Left ventricle myocardium inferior (tissue), 1 donor: ENCODE measurements around the gene SLC45A3. TPM values are rescaled to one million over a fixed set of nuclear protein-coding genes. Genes with fewer than 3 reads are reported as not detected.

ENCODE experiments used
- DNase-seq: peaks from one replicate; pipeline ENCODE4 v3.0.0-alpha.2; 2020
- H3K27ac ChIP-seq: fragments of 200-600 bp; replicated peaks from 2 replicates; pipeline ENCODE4 v1.8.0; 2021
- H3K27me3 ChIP-seq: fragments of 200-600 bp; 2 replicates; pipeline ENCODE4 v1.8.0; 2021; ENCODE audit warnings: low read depth
- H3K36me3 ChIP-seq: fragments of 200-600 bp; 2 replicates; pipeline ENCODE4 v1.8.0; 2021
- H3K4me1 ChIP-seq: fragments of 200-600 bp; 2 replicates; pipeline ENCODE4 v1.8.0; 2021
- H3K4me3 ChIP-seq: fragments of 200-600 bp; 2 replicates; pipeline ENCODE4 v1.8.0; 2021; ENCODE audit warnings: mild to moderate bottlenecking, moderate library complexity
- H3K9me3 ChIP-seq: fragments of 200-600 bp; replicated peaks from 2 replicates; pipeline ENCODE4 v1.8.0; 2021
- intact Hi-C: fragments of 100-400 bp; cut with micrococcal nuclease; formaldehyde crosslinking; loops from one replicate; pipeline ENCODE4 v1.11.0; 2022
- total RNA-seq: library from RNA; stranded (reverse); fragmentation: NEBNext Ultra II Directional; extraction: Animal tissue kit (Norgen Biotek cat#: 25700); gene quantifications from one replicate; pipeline ENCODE4 v1.2.1, GENCODE V29; 2021
- TF ChIP-seq, protein P1 (sequence below): fragments of 200-600 bp; IDR thresholded peaks from 2 replicates; pipeline ENCODE4 v1.8.0; 2021; ENCODE audit warnings: antibody characterized with exemption, mild to moderate bottlenecking, borderline replicate concordance
- donor health status: DM: no; HTN: yes; CAD: no; lungs with severe emphysema.

The SLC45A3 gene
- total RNA-seq, 1 donor from 2014 or later, result 5.2 TPM

DNA sequence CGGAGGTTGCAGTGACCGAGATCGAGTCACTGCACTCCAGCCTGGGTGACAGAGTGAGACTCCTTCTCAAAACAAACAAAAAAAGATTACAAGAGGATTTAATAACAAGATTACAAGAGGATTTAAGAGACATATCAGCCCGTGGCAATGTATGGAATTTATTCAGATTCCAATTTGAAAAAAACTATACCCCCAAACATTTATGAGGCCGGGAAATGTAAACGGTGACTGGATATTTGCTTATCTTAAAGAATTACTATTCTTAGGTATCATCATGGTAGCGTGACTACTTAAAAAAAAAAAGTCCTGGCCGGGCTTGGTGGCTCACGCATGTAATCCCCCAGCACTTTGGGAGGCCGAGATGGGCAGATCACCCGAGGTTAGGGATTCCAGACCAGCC lies 27.3 kb downstream of the SLC45A3 start:
- no peak for DNase-seq
- TF ChIP-seq, protein P1, sequence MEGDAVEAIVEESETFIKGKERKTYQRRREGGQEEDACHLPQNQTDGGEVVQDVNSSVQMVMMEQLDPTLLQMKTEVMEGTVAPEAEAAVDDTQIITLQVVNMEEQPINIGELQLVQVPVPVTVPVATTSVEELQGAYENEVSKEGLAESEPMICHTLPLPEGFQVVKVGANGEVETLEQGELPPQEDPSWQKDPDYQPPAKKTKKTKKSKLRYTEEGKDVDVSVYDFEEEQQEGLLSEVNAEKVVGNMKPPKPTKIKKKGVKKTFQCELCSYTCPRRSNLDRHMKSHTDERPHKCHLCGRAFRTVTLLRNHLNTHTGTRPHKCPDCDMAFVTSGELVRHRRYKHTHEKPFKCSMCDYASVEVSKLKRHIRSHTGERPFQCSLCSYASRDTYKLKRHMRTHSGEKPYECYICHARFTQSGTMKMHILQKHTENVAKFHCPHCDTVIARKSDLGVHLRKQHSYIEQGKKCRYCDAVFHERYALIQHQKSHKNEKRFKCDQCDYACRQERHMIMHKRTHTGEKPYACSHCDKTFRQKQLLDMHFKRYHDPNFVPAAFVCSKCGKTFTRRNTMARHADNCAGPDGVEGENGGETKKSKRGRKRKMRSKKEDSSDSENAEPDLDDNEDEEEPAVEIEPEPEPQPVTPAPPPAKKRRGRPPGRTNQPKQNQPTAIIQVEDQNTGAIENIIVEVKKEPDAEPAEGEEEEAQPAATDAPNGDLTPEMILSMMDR, result no peak
- H3K4me1 ChIP-seq, result peaks cover 5% of the 10 kb centered on the region
- intact Hi-C loops, result no loop called here
- no peak overlapping the region for H3K4me3 ChIP-seq
- no peaks in the 10 kb centered on the region for H3K36me3 ChIP-seq
- no peak overlapping the region for H3K27ac ChIP-seq
- no peaks in the 10 kb centered on the region for H3K9me3 ChIP-seq
- no peaks in the 10 kb centered on the region for H3K27me3 ChIP-seq

DNA sequence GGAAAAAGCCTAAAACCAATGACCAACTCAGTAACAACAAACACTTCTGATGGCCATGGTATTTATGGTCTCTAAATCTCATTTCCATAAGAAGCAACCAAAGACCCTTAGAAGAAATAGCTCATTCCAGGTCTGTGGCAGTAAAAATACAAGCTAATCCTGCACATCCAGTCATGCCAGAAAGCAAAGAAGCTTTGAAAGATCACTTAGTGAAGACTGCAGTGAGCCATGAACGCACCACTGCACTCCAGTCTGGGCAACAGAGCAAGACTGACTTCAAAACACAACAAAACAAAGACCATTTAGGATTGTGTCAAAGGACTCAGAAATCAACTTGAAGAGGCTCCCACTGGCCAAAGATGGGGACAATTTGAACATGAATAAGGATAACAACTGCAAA lies 30.1 kb downstream of the SLC45A3 start:
- Histone ChIP-seq H3K27me3 (no peaks in the 10 kb centered on the region), H3K27ac (no peak overlapping the region), H3K36me3 (no peaks in the 10 kb centered on the region), H3K4me1 (peaks cover 5% of the 10 kb centered on the region), H3K9me3 (no peaks in the 10 kb centered on the region), H3K4me3 (no peak overlapping the region)
- no peak for DNase-seq
- intact Hi-C loops, result no loop called here
- TF ChIP-seq, protein P1, result no peak

DNA sequence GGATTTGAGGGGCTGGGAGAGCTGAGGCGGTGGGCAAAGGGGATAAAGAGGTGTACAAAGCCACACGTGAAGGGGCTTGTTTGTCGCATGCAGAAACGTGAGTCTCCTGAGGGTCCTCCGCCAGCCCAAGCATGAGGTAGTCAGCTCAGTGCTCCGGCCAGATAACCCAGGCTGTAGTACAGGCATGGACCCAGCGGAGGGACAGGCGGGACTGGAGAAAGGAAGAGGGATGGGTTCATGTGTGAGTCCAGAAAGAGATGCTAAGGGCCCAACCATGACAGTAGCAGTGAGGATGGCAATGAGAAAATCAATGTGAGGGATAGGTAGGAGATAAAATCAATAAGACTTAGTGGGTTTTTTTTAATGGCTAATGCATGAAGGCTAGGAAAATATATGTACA lies 34.8 kb downstream of the SLC45A3 start:
- no peak for DNase-seq
- intact Hi-C loops, result no loop called here

DNA sequence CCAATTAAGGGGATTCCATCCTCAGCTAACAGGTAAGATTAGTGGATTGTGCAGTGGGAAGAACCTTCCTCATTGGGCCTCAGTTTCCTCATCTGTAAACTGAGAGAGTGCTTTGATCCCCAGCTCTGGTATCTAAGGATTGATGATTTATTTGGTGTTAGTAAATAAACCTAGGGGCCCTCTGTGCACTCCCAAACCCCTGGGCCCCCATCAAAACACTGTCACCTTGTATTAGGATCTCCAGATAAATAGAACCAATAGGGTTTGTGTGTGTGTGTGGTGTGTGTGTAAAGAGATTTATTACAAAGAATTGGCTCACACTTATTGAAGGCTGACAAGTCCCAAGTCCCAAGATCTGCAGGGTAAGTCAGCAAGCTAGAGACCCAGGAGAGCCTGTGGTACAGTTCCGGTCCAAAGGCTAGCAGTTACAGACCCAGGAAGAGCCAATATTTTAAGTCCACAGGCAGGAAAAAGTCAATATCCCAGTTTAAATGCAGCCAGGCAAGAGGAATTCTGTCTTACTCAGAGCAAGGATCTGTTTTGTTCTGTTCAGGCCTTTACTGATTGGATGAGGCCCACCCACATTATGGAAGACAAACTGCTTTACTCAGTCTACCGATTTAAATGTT lies 37.5 kb downstream of the SLC45A3 start:
- H3K36me3 ChIP-seq, result no peaks in the 10 kb centered on the region
- no peaks in the 10 kb centered on the region for H3K9me3 ChIP-seq
- intact Hi-C loops, result no loop called here
- H3K27me3 ChIP-seq, result no peaks in the 10 kb centered on the region
- TF ChIP-seq, protein P1, result no peak
- no peak overlapping the region for H3K4me3 ChIP-seq
- no peaks in the 10 kb centered on the region for H3K4me1 ChIP-seq
- DNase-seq, result no peak
- H3K27ac ChIP-seq, result no peak overlapping the region

More for the DNA sequence above, 34.8 kb downstream of the SLC45A3 start:
- Histone ChIP-seq H3K27ac (no peak overlapping the region), H3K4me1 (peaks cover 5% of the 10 kb centered on the region), H3K36me3 (no peaks in the 10 kb centered on the region), H3K4me3 (no peak overlapping the region), H3K27me3 (no peaks in the 10 kb centered on the region), H3K9me3 (no peaks in the 10 kb centered on the region)
- TF ChIP-seq, protein P1, result no peak

DNA sequence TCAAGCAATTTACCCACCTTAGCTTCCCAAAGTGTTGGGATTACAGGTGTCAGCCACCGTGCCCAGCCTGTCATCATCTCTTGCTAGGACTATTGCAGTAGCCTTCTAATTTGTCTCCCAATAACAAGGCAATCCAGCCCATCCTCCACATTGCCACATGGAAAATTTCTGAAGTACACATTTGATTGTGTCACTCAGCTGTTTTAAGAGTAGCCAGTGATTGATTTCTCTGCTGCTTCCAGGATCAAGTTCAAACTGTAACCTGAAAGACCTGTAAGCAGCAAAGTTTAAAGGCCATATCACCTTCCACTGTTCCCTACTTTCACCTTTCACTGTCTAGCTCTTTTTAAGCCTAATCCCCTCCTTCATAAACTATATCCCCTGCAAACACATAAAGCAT lies 40.7 kb downstream of the SLC45A3 start:
- intact Hi-C loops, result no loop called here
- no peak overlapping the region for H3K4me3 ChIP-seq
- H3K36me3 ChIP-seq, result no peaks in the 10 kb centered on the region
- H3K27ac ChIP-seq, result no peak overlapping the region
- no peaks in the 10 kb centered on the region for H3K27me3 ChIP-seq
- DNase-seq, result no peak
- TF ChIP-seq, protein P1, result no peak
- H3K4me1 ChIP-seq, result peaks cover 10% of the 10 kb centered on the region
- H3K9me3 ChIP-seq, result no peaks in the 10 kb centered on the region
